ENCODE data around the gene LRCH3.

Gene LRCH3

DNA sequence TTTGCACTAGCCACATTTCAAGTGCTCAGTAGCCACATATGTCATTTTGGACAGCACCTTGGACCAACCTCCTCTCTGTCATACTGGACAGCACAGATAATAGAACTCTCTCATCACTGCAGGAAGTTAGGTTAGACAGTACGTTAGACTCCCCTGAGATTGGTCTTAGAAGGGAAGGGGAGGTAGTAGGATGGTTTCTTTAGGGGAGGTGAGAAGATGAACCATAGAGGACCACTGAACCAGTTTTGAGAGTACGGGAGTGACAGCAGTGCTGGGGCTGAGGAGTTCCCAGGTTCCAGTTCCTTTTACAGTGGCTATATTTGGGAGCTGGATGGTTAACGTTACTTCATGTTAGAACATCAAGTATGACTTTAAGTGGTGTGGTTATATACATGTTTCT is 7.8 kb downstream of the LRCH3 start:
- H3K4me3 ChIP-seq (replicated peaks in 1 of 2; ENCODE audit: low read depth in 2 of 2, low read length in 2 of 2) = no peak overlapping the region
- DNase-seq (ENCODE audit: low read depth in 2 of 2) = no peak
- TF ChIP-seq, protein P1, sequence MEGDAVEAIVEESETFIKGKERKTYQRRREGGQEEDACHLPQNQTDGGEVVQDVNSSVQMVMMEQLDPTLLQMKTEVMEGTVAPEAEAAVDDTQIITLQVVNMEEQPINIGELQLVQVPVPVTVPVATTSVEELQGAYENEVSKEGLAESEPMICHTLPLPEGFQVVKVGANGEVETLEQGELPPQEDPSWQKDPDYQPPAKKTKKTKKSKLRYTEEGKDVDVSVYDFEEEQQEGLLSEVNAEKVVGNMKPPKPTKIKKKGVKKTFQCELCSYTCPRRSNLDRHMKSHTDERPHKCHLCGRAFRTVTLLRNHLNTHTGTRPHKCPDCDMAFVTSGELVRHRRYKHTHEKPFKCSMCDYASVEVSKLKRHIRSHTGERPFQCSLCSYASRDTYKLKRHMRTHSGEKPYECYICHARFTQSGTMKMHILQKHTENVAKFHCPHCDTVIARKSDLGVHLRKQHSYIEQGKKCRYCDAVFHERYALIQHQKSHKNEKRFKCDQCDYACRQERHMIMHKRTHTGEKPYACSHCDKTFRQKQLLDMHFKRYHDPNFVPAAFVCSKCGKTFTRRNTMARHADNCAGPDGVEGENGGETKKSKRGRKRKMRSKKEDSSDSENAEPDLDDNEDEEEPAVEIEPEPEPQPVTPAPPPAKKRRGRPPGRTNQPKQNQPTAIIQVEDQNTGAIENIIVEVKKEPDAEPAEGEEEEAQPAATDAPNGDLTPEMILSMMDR (IDR thresholded peaks at IDR 0.05; ENCODE audit: low read depth, low read length) = no peak

DNA sequence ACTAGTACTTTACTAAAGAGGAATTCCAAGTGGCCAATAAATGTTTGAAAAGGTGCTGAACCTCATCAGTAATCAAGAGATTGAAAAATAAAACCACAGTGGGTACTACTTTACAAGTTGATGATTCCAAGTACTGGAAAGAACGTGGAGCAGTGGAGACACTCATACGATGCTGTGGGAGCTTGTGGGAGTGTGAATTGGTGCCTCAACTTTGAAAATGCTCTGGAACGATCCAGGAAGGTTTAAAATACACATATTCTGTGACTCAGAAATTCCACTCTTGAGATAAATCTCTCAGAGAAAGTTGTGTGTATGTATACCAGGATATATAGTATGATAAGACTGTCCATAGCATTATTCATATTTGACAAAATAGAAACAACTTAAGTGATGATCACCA is 9.3 kb downstream of the LRCH3 start:
- DNase-seq (ENCODE audit: low read depth in 2 of 2) = peak in 1 of 2 donors; percentile 23
- TF ChIP-seq, protein P1 (IDR thresholded peaks at IDR 0.05; ENCODE audit: low read depth, low read length) = no peak

DNA sequence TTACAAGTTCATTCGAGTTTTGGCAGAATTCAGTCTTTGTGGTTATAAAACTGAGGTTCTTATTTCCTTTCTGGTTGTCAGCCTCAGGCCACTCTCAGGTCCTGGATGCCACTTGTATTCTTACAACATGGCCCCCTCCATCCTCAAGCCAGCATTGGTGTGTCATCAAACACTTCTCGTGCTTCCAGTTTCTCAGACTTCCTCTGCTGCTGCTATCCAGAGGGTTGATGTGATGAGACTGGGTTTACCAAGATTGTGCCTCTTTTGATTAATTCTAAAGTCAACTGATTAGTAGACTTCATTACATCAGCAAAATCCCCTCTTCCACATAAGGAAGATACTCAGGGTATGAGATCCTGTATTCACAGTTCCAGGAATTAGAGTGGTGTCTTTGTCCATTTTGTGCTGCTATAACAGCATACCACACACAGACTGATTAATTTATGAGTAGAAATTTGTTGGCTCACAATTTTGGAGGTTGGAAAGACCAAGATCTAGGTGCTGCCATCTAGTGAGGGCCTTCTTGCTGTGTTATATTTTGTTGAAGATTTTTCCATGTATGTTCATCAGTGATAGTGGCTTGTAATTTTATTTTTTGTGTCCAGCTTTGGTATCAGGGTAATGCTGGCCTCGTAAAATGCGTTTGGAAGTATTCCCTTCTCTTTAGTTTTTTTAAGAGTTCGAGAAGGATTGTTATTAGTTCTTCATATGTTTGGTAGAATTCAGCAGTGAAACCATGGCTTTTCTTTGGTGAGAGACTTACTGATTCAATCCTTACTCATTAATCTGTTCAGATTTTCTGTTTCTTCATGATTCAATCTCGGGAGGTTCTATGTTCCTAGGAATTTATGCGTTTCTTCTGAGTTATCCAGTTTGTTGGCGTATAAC is 11.1 kb downstream of the LRCH3 start:
- H3K4me3 ChIP-seq (replicated peaks in 1 of 2; ENCODE audit: low read depth in 2 of 2, low read length in 2 of 2) = no peak overlapping the region
- peak; percentile 47 to 57 for DNase-seq (ENCODE audit: low read depth in 2 of 2)
- TF ChIP-seq, protein P1 (IDR thresholded peaks at IDR 0.05; ENCODE audit: low read depth, low read length) = peak; percentile 35

More for the DNA sequence above, 9.3 kb downstream of the LRCH3 start:
- no peak overlapping the region for H3K4me3 ChIP-seq (replicated peaks in 1 of 2; ENCODE audit: low read depth in 2 of 2, low read length in 2 of 2)

DNA sequence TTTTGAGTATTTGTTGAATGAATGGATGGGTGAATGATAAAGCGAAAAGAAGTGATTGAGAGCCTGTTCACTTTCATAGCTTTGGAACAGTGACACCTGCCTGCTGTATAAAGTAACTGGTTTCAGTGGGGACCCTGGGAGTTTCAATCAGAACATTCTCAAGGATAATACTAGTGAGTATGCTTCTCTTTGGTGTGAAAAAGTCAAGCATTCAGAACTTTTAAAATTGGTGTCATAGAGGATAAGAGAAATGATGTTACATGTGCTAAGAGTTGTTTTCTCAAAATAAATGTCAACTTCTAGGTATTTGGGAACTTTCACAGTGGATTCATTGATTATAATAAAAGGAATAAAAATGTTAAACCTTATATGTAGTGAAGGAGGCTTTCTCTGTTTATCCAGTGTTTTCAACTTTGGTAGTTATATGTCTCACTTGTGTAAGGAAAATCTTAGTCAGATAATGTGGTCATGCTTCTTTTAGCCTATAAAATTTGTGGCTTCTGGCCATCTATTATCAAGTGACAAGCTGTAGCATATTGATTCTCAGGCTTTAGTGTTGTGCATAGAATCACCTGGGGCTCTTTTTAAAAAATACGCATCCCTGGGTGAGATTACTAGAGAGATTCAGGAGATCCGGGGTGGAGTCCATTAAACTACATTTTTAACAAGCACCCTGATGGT is 11.9 kb downstream of the LRCH3 start:
- TF ChIP-seq, protein P1 (IDR thresholded peaks at IDR 0.05; ENCODE audit: low read depth, low read length) = peak; percentile 23
- no peak for DNase-seq (ENCODE audit: low read depth in 2 of 2)
- no peak overlapping the region for H3K4me3 ChIP-seq (replicated peaks in 1 of 2; ENCODE audit: low read depth in 2 of 2, low read length in 2 of 2)

DNA sequence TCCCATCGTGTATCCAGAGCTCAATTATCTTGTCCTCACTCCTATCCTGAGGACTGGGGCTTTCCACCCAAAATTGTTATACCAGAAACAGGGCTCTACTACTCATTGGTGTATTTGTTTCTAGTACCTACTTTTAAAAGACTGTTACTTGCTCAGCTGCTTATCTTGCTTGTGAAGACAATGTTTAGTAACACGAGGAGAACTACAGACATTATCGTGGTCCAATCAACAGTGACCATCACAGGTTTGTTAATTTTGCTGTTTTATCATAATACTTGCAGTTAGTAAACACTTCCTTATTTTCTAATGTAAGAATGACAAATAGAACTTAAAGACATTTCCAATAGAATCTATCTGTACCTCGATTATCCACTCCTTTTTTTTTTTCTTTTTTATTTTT is 13.5 kb downstream of the LRCH3 start:
- no peak for DNase-seq (ENCODE audit: low read depth in 2 of 2)
- TF ChIP-seq, protein P1 (IDR thresholded peaks at IDR 0.05; ENCODE audit: low read depth, low read length) = no peak
- H3K4me3 ChIP-seq (replicated peaks in 1 of 2; ENCODE audit: low read depth in 2 of 2, low read length in 2 of 2) = no peak overlapping the region

DNA sequence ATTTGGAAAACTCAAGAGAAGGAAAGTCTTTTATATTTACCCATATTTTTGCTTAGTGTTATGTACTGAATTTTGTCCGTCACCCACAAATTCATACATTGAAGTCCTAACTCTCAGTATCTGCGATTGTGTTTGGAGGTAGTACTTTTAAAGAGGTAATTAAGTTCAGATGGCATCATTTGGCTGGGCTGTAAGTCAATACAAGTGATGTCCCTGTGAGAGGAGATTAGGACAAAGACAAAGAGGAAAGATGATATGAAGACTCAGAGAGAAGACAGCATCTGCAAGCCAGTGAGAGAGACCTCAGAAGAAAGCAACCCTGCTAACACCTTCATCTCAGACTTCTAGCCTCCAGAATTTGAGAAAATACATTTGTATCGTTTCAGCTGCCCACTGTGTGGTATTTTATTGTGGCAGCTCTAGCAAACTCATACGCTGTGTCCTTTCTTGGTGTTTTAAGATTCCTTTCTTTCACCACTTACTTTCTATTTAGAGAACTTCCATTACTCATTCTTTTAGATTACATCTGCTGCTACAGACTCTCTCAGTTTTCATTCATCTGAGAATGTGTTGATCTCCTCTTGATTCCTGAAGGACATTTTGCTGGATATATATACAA is 17.0 kb downstream of the LRCH3 start:
- TF ChIP-seq, protein P1 (IDR thresholded peaks at IDR 0.05; ENCODE audit: low read depth, low read length) = no peak
- no peak overlapping the region for H3K4me3 ChIP-seq (replicated peaks in 1 of 2; ENCODE audit: low read depth in 2 of 2, low read length in 2 of 2)
- peak; percentile 28 to 34 for DNase-seq (ENCODE audit: low read depth in 2 of 2)

Measured in cardiac fibroblast (primary cell).